ENCODE results near the gene OR10V1.

The OR10V1 gene

DNA sequence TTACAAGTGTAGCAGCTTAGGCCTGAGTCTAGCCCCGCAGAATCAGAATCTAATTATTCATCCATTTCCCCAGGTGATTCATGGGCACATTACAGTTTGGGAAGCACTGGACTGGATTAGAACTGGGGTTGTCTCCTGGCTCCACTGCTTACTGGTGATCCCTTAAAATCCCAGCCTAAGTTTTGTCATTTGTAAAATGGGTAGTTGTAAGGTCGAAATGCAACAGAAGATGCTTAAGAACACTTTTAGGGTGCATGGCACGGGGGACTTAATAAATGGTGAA is 42.9 kb upstream of the OR10V1 start:
- peak overlapping the region; percentile 20 for H3K9ac ChIP-seq (ENCODE audit: low read depth, low read length, poor library complexity, severe bottlenecking)
- H3K4me2 ChIP-seq (ENCODE audit: low read depth, low read length, poor library complexity, severe bottlenecking), result peak overlapping the region; percentile 84
- peaks cover 3% of the 10 kb centered on the region for H4K20me1 ChIP-seq (ENCODE audit: insufficient read depth, low read length, poor library complexity, severe bottlenecking)
- H3K9me2 ChIP-seq (replicated peaks; ENCODE audit: low read depth, low read length), result no peaks in the 10 kb centered on the region
- no peaks in the 10 kb centered on the region for H3K9me3 ChIP-seq (ENCODE audit: insufficient read depth, low read depth, low read length)
- no peak for TF ChIP-seq CTCF (conservative IDR thresholded peaks at IDR 0.05; ENCODE audit: low read length)
- TF ChIP-seq EZH2phosphoT487 (IDR thresholded peaks at IDR 0.05; ENCODE audit: borderline replicate concordance), result no peak
- peak overlapping the region; percentile 85 for H3K4me3 ChIP-seq (ENCODE audit: low read length, poor library complexity, severe bottlenecking)
- peaks cover 22% of the 10 kb centered on the region for H3K4me1 ChIP-seq (ENCODE audit: insufficient read depth, low read length, poor library complexity, severe bottlenecking)
- no peaks in the 10 kb centered on the region for H3K36me3 ChIP-seq (ENCODE audit: insufficient read depth, low read length)
- H3F3A ChIP-seq (ENCODE audit: low read depth), result no peaks in the 10 kb centered on the region
- H3K79me2 ChIP-seq (ENCODE audit: insufficient read depth, low read length), result no peaks in the 10 kb centered on the region; the same call in 1 of the 2 replicates
- H3K27me3 ChIP-seq (ENCODE audit: insufficient read depth, low read length, poor library complexity, severe bottlenecking), result no peaks in the 10 kb centered on the region
- H2AFZ ChIP-seq (ENCODE audit: low read length), result no peak overlapping the region

DNA sequence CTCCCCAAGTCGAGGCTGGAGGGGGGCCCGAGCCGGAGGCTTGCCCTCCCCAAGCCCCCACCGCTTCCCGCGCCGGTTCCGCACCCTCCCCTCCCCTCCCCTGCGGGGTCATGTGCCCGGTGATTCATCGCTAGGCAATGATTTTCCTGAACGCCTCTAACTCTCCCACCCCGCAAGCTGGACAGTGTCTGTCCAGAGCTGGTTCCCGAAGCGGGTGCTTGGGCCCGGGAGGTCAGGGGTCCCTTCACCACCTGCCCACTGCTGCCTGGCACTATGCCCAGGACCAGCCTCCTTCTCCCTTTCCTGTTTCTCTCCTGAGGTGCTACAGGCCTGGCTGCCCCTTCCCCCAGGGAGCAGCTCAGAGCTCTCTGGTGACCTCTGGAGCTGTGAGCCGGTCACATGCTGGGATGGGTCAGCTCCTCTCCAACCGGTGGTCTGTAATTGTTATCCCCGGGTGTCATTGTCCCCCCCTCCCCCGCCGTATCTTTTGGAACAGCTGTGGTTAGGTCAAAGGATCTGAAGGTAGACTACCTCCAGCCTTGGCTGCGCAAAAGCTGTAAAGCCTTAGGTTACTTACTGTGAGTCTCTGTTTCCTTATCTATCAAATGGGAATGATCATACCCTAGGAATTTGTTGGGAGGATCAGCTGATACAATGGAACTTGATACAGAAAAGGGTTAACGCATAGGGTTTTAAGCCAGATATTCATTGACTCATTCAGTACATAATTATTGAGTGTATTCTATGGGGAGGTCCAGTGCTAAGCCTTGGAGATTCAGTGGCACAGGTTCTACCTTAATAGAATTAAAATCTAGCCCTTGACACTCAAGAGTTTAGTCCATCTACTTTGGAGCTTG is 42.3 kb upstream of the OR10V1 start:
- no peaks in the 10 kb centered on the region for H3F3A ChIP-seq (ENCODE audit: low read depth)
- H3K4me1 ChIP-seq (ENCODE audit: insufficient read depth, low read length, poor library complexity, severe bottlenecking), result peaks cover 22% of the 10 kb centered on the region
- TF ChIP-seq EZH2phosphoT487 (IDR thresholded peaks at IDR 0.05; ENCODE audit: borderline replicate concordance), result no peak
- TF ChIP-seq CTCF (conservative IDR thresholded peaks at IDR 0.05; ENCODE audit: low read length), result no peak
- H3K9me3 ChIP-seq (ENCODE audit: insufficient read depth, low read depth, low read length), result no peaks in the 10 kb centered on the region
- H3K4me2 ChIP-seq (ENCODE audit: low read depth, low read length, poor library complexity, severe bottlenecking), result peak overlapping the region; percentile 84
- no peaks in the 10 kb centered on the region for H3K9me2 ChIP-seq (replicated peaks; ENCODE audit: low read depth, low read length)
- H3K9ac ChIP-seq (ENCODE audit: low read depth, low read length, poor library complexity, severe bottlenecking), result peak overlapping the region; percentile 55
- no peaks in the 10 kb centered on the region for H3K36me3 ChIP-seq (ENCODE audit: insufficient read depth, low read length)
- no peaks in the 10 kb centered on the region for H3K79me2 ChIP-seq (ENCODE audit: insufficient read depth, low read length)
- no peaks in the 10 kb centered on the region for H3K27me3 ChIP-seq (ENCODE audit: insufficient read depth, low read length, poor library complexity, severe bottlenecking)
- H2AFZ ChIP-seq (ENCODE audit: low read length), result peak overlapping the region; percentile 59
- H3K4me3 ChIP-seq (ENCODE audit: low read length, poor library complexity, severe bottlenecking), result peak overlapping the region; percentile 85
- H4K20me1 ChIP-seq (ENCODE audit: insufficient read depth, low read length, poor library complexity, severe bottlenecking), result peaks cover 3% of the 10 kb centered on the region

DNA sequence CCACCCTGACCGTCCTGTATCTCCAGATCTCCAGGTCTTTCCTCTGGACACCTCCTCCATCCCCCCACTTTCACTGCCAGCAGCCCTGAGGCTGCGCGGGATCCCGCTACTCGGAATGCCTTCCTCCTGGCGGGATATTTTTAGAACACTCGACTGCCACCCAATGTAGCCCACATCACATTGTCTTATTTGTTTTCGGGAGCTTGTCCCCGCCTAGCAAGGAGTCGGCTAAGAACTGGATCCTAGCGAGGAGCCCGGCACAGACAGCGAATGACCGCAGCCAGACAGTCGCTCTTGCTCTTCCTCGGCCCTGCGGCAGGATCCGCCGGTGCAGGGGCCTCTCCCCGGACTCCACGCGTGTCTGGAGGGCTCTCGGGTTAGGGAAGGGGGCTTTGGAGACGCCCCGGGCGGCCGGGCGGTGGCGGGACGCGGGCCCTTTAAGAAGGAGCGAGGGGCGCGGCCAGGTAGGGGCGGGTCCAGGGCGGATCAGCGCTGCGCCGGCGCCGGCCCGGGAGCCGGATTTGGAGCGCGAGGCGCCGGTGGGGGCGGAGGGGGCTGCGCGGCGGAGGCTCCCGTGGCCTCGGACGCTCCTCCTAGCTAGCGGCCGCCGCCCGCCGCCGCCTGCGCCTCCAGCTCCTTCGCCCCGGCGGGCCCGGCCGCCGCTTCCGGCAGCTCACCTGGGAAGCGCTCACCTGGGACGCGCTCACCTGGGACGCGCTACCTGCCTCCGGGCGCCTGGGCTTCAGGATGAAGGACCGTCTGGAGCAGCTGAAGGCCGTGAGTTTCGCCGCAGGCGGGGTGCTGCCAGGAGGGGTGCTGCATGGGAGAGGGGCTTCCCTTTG is 41.4 kb upstream of the OR10V1 start, which contains the start of gene STX3:
Gene STX3 (plus strand): TSS at position 518 of the 842 bp plus-strand sequence. CDS start 230 bp downstream, at position 748.
- no peaks in the 10 kb centered on the region for H3K36me3 ChIP-seq (ENCODE audit: insufficient read depth, low read length)
- no peaks in the 10 kb centered on the region for H3F3A ChIP-seq (ENCODE audit: low read depth)
- no peaks in the 10 kb centered on the region for H3K9me2 ChIP-seq (replicated peaks; ENCODE audit: low read depth, low read length)
- H3K9me3 ChIP-seq (ENCODE audit: insufficient read depth, low read depth, low read length), result no peaks in the 10 kb centered on the region
- H3K4me1 ChIP-seq (ENCODE audit: insufficient read depth, low read length, poor library complexity, severe bottlenecking), result peaks cover 22% of the 10 kb centered on the region
- H3K4me3 ChIP-seq (ENCODE audit: low read length, poor library complexity, severe bottlenecking), result peak within 1 kb of the TSS; percentile 85
- H3K4me2 ChIP-seq (ENCODE audit: low read depth, low read length, poor library complexity, severe bottlenecking), result peak within 1 kb of the TSS; percentile 84
- peak within 1 kb of the TSS; percentile 92 for H2AFZ ChIP-seq (ENCODE audit: low read length)
- no peaks in the 10 kb centered on the region for H3K27me3 ChIP-seq (ENCODE audit: insufficient read depth, low read length, poor library complexity, severe bottlenecking)
- no peaks in the 10 kb centered on the region for H3K79me2 ChIP-seq (ENCODE audit: insufficient read depth, low read length)
- peak within 1 kb of the TSS; percentile 55 for H3K9ac ChIP-seq (ENCODE audit: low read depth, low read length, poor library complexity, severe bottlenecking)
- no peak for TF ChIP-seq EZH2phosphoT487 (IDR thresholded peaks at IDR 0.05; ENCODE audit: borderline replicate concordance)
- TF ChIP-seq CTCF (conservative IDR thresholded peaks at IDR 0.05; ENCODE audit: low read length), result no peak
- H4K20me1 ChIP-seq (ENCODE audit: insufficient read depth, low read length, poor library complexity, severe bottlenecking), result peaks cover 3% of the 10 kb centered on the region
